GM19372 (cell line): ENCODE data around the gene FMN1.

Experiments used
- ATAC-seq: cut with Tn5 transposase; IDR thresholded peaks from one replicate; pipeline ENCODE4 v1.9.1; 2021; ENCODE audit warnings: mild to moderate bottlenecking, low read depth, moderate library complexity; ENCODE audit not compliant: unreplicated experiment

The FMN1 gene

GRCh38 chr15:33200444-33200843, 5.9 kb upstream of the FMN1 start:
- no peak for ATAC-seq

- ATAC-seq: no peak
These were observed 4.0 kb upstream of the FMN1 start for GRCh38 chr15:33198541-33198940.

- no peak for ATAC-seq
These were observed 3.1 kb upstream of the FMN1 start for GRCh38 chr15:33197636-33198035.

GRCh38 chr15:33194237-33194636, 277 bp downstream of the FMN1 start:
- no peak for ATAC-seq

- ATAC-seq: no peak
These were observed 2.9 kb downstream of the FMN1 start for GRCh38 chr15:33191591-33191990.

- ATAC-seq: no peak
These were observed 4.0 kb downstream of the FMN1 start for GRCh38 chr15:33190539-33190938.

GRCh38 chr15:33188641-33189257, 5.8 kb downstream of the FMN1 start:
- no peak for ATAC-seq

- no peak for ATAC-seq
These were observed 6.4 kb downstream of the FMN1 start for GRCh38 chr15:33188159-33188558.

GRCh38 chr15:33183334-33183733, 11.2 kb downstream of the FMN1 start:
- no peak for ATAC-seq

GRCh38 chr15:33182926-33183325, 11.6 kb downstream of the FMN1 start:
- ATAC-seq: no peak

- ATAC-seq: no peak
These were observed 12.1 kb downstream of the FMN1 start for GRCh38 chr15:33182278-33182905.

GRCh38 chr15:33179874-33180273, 14.6 kb downstream of the FMN1 start:
- ATAC-seq: no peak

- ATAC-seq: no peak
These were observed 23.3 kb downstream of the FMN1 start for GRCh38 chr15:33171202-33171601.

GRCh38 chr15:33169625-33170024, 24.9 kb downstream of the FMN1 start:
- no peak for ATAC-seq

- ATAC-seq: no peak
These were observed 26.1 kb downstream of the FMN1 start for GRCh38 chr15:33168444-33168843.

- ATAC-seq: no peak
These were observed 30.7 kb downstream of the FMN1 start for GRCh38 chr15:33163816-33164215.

GRCh38 chr15:33161209-33161608, 33.3 kb downstream of the FMN1 start:
- ATAC-seq: no peak

GRCh38 chr15:33160581-33161165, 33.8 kb downstream of the FMN1 start:
- no peak for ATAC-seq

GRCh38 chr15:33159726-33160453, 34.6 kb downstream of the FMN1 start:
- no peak for ATAC-seq

- no peak for ATAC-seq
These were observed 36.1 kb downstream of the FMN1 start for GRCh38 chr15:33158366-33158765.

- ATAC-seq: no peak
These were observed 37.0 kb downstream of the FMN1 start for GRCh38 chr15:33157371-33158037.
